ENCODE data around the gene PECR. TPM values are rescaled to one million over a fixed set of nuclear protein-coding genes. Genes with fewer than 3 reads are reported as not detected.

Gene PECR
- total and polyA plus RNA-seq, 2 donors (not counting 1 experiment from before 2014, with no cell fraction given), result 9.5 to 16.5 TPM

GRCh38 chr2:216031960-216032689 is 49.5 kb downstream of the PECR start:
- H4K20me1 ChIP-seq (ENCODE audit: control insufficient read depth, insufficient read depth, low read length, poor library complexity, severe bottlenecking), result no peaks in the 10 kb centered on the region
- H3K4me3 ChIP-seq (ENCODE audit: control extremely low read depth in 1 of 5, extremely low read depth in 1 of 5, insufficient read depth in 1 of 5, low read depth in 2 of 5, low read length in 4 of 5), result no peak overlapping the region
- no peaks in the 10 kb centered on the region for H3K27me3 ChIP-seq (replicated peaks in 1 of 4; ENCODE audit: control extremely low read depth in 1 of 4, control insufficient read depth in 3 of 4, insufficient read depth in 4 of 4, low read length in 3 of 4)
- no peak overlapping the region for H3K27ac ChIP-seq (ENCODE audit: low read length in 2 of 2)
- H2AFZ ChIP-seq (ENCODE audit: insufficient read depth, low read depth, low read length, poor library complexity, severe bottlenecking), result no peak overlapping the region
- Mint-ChIP-seq H3K4me1 (peaks cover 8% of the 10 kb centered on the region), H3K4me3 (no peak overlapping the region), H3K27ac (no peak overlapping the region), H3K9me3 (ENCODE audit: insufficient read depth) (no peaks in the 10 kb centered on the region), H3K27me3 (no peaks in the 10 kb centered on the region)
- peaks cover 0 to 5% of the 10 kb centered on the region in 2 donors for H3K4me1 ChIP-seq (ENCODE audit: control insufficient read depth in 2 of 2, insufficient read depth in 2 of 2, low read length in 2 of 2)
- no peak overlapping the region for H3K4me2 ChIP-seq (replicated peaks; ENCODE audit: low read depth, low read length, poor library complexity, severe bottlenecking)
- H3K9me3 ChIP-seq (ENCODE audit: control extremely low read depth in 1 of 3, control insufficient read depth in 2 of 3, insufficient read depth in 1 of 3, low read length in 2 of 3), result no peaks in the 10 kb centered on the region
- intact Hi-C loops (cut with micrococcal nuclease), result loop anchor here (10.0 kb wide), 1 partner anchor 1683 kb away; no protein-coding TSS in a partner anchor
- TF ChIP-seq EZH2 (IDR thresholded peaks at IDR 0.05; ENCODE audit: borderline replicate concordance, insufficient read depth, low read depth, low read length, poor library complexity, severe bottlenecking) (no peak), CTCF (IDR thresholded peaks at IDR 0.05) (no peak)
- POLR2A ChIA-PET, result no interaction called here
- no peaks in the 10 kb centered on the region for H3K79me2 ChIP-seq (ENCODE audit: control insufficient read depth, insufficient read depth, low read length)
- WGBS (ENCODE audit: insufficient coverage), result 82% methylated on average over 1 of the region's 1 CpG
- no peak for ATAC-seq (ENCODE audit: low read depth)
- no peak overlapping the region for H3K9ac ChIP-seq (ENCODE audit: low read length)
- CTCF ChIA-PET, result interaction anchor here (0.6 to 4.3 kb wide), 10 partner anchors 9 to 635 kb away, joined by 3 to 41 read pairs (median 11); partner anchors contain the start of genes PECR, TMEM169 and XRCC5
- no peak for DNase-seq
- H3K36me3 ChIP-seq (replicated peaks in 1 of 2; ENCODE audit: control extremely low read depth in 1 of 2, control insufficient read depth in 1 of 2, extremely low read depth in 1 of 2, insufficient read depth in 2 of 2, low read length in 1 of 2), result peaks cover 0 to 4% of the 10 kb centered on the region in 2 experiments

- ChIA-PET CTCF (interaction anchor here (1.4 kb wide), 1 partner anchor 637 kb away, joined by 5 read pairs; no protein-coding TSS in a partner anchor), POLR2A (no interaction called here)
- no peaks in the 10 kb centered on the region for H3K36me3 ChIP-seq (replicated peaks in 1 of 2; ENCODE audit: control extremely low read depth in 1 of 2, control insufficient read depth in 1 of 2, extremely low read depth in 1 of 2, insufficient read depth in 2 of 2, low read length in 1 of 2)
- H2AFZ ChIP-seq (ENCODE audit: insufficient read depth, low read depth, low read length, poor library complexity, severe bottlenecking), result no peak overlapping the region
- no peak overlapping the region for H3K9ac ChIP-seq (ENCODE audit: low read length)
- Mint-ChIP-seq H3K4me1 (peaks cover 8% of the 10 kb centered on the region), H3K4me3 (no peak overlapping the region), H3K27me3 (no peaks in the 10 kb centered on the region), H3K9me3 (ENCODE audit: insufficient read depth) (no peaks in the 10 kb centered on the region), H3K27ac (no peak overlapping the region)
- no peaks in the 10 kb centered on the region for H3K9me3 ChIP-seq (ENCODE audit: control extremely low read depth in 1 of 3, control insufficient read depth in 2 of 3, insufficient read depth in 1 of 3, low read length in 2 of 3)
- no peaks in the 10 kb centered on the region for H3K79me2 ChIP-seq (ENCODE audit: control insufficient read depth, insufficient read depth, low read length)
- no peaks in the 10 kb centered on the region for H3K27me3 ChIP-seq (replicated peaks in 1 of 4; ENCODE audit: control extremely low read depth in 1 of 4, control insufficient read depth in 3 of 4, insufficient read depth in 4 of 4, low read length in 3 of 4)
- intact Hi-C loops (cut with micrococcal nuclease), result loop anchor here (10.0 kb wide), 1 partner anchor 1685 kb away; no protein-coding TSS in a partner anchor
- no peak overlapping the region for H3K27ac ChIP-seq (ENCODE audit: low read length in 2 of 2)
- ATAC-seq (ENCODE audit: low read depth), result no peak
- TF ChIP-seq CTCF (IDR thresholded peaks at IDR 0.05) (no peak), EZH2 (IDR thresholded peaks at IDR 0.05; ENCODE audit: borderline replicate concordance, insufficient read depth, low read depth, low read length, poor library complexity, severe bottlenecking) (no peak)
- H4K20me1 ChIP-seq (ENCODE audit: control insufficient read depth, insufficient read depth, low read length, poor library complexity, severe bottlenecking), result no peaks in the 10 kb centered on the region
- H3K4me3 ChIP-seq (ENCODE audit: control extremely low read depth in 1 of 5, extremely low read depth in 1 of 5, insufficient read depth in 1 of 5, low read depth in 2 of 5, low read length in 4 of 5), result no peak overlapping the region
- no peak overlapping the region for H3K4me2 ChIP-seq (replicated peaks; ENCODE audit: low read depth, low read length, poor library complexity, severe bottlenecking)
- WGBS (ENCODE audit: insufficient coverage), result 80% methylated on average over 1 of the region's 3 CpGs
- DNase-seq, result no peak
- H3K4me1 ChIP-seq (ENCODE audit: control insufficient read depth in 2 of 2, insufficient read depth in 2 of 2, low read length in 2 of 2), result peaks cover 0 to 5% of the 10 kb centered on the region in 2 donors
Measured at GRCh38 chr2:216030216-216030615, 51.4 kb downstream of the PECR start.

Data from B cell (primary cell).